GM18907 (cell line): Measurements from ENCODE around the gene SEC16B.
"Not testable (repeated sequence)": the region's sequence is repeated elsewhere in the genome, so short reads cannot be mapped to it uniquely, and the experiment has no call there.

ENCODE experiments used
- ATAC-seq: cut with Tn5 transposase; IDR thresholded peaks from one replicate; pipeline ENCODE4 v1.9.1; 2021; ENCODE audit warnings: mild to moderate bottlenecking, moderate library complexity; ENCODE audit not compliant: unreplicated experiment

SEC16B gene, protein sequence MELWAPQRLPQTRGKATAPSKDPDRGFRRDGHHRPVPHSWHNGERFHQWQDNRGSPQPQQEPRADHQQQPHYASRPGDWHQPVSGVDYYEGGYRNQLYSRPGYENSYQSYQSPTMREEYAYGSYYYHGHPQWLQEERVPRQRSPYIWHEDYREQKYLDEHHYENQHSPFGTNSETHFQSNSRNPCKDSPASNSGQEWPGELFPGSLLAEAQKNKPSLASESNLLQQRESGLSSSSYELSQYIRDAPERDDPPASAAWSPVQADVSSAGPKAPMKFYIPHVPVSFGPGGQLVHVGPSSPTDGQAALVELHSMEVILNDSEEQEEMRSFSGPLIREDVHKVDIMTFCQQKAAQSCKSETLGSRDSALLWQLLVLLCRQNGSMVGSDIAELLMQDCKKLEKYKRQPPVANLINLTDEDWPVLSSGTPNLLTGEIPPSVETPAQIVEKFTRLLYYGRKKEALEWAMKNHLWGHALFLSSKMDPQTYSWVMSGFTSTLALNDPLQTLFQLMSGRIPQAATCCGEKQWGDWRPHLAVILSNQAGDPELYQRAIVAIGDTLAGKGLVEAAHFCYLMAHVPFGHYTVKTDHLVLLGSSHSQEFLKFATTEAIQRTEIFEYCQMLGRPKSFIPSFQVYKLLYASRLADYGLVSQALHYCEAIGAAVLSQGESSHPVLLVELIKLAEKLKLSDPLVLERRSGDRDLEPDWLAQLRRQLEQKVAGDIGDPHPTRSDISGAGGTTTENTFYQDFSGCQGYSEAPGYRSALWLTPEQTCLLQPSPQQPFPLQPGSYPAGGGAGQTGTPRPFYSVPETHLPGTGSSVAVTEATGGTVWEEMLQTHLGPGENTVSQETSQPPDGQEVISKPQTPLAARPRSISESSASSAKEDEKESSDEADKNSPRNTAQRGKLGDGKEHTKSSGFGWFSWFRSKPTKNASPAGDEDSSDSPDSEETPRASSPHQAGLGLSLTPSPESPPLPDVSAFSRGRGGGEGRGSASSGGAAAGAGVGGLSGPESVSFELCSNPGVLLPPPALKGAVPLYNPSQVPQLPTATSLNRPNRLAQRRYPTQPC

DNA sequence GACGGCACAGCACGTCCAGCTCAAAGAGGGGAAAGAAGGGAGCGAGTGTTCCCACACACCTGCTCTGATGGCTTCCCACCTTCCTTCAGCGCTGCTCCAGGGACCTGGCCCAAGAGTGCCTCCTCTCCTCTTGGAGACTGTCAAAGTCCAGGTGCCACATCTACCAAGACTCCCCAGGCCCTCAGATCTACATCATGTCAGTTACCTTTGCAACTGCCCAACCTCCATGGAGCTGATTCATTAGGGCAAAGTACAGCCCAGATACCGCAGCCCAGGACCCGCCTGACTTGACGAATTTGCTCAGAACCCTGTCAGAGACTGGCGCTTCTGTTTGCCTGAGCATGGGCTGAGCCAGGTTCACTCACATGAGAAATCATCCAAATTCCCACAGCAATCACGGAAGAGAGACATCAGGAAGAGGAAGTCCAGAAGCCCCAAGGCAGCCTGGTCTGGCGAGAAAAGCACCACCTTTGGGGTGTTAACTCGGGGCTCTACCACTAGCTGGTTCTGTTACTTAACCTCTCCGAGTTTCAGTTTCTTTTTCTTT is at the start of gene SEC16B:
SEC16B (minus strand) TSS at position 234 of the 547 bp plus-strand sequence. CDS start 2,077 bp downstream, outside the sequence.
- ATAC-seq = no peak

DNA sequence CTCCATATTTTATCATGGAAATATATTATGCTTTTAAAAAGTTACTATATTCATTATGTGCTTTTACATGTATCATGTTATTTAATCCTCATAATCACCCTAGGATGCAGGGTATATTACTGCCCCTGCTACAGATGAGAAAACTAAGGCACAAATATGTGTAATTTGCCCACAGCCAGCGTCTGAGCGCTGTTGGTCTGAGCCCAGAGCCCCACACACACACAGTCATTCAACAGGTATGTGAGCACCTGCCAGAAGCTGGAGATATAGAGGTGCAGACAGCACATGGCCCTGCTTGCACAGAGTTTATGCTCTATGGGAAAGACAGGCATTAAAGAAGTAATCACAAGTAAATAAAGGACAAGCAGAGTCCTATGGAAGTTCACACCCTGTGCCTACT is 49.8 kb upstream of the SEC16B start:
- ATAC-seq = no peak

DNA sequence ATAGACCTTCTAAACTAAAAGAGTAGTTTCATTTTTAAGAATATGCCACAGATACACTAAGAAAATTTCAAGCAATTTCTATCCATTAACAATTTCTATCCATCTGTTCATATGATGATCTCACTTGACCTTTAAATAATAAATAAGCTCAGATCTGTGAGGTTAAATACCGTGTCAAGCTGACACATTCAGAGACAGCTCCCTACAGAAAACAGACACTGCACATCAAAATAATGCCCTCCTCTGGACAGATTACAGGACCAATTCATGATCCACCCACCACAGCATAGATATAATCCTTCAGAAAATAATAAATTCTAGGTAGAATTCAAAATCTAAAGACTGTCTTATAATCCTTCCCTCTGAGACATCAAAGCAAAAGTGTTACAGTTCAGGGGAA is 49.4 kb upstream of the SEC16B start:
- no peak for ATAC-seq

DNA sequence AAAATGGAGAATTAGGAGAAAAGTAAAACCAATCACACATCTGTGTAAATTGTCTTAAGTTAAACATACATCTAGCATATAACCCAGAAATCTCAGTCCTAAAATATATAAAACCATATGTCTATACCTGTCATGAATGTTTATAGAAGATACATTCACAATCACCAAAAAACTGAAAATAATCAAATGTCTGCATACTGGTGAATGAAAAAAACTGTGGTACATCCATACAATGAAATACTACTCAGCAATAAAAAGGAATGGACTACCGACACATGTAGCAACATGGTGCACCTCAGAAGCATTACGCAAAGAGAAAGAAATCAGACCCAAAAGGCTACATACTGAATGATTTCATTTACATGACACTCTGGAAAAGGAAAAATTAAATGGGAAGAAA is 47.7 kb upstream of the SEC16B start:
- no peak for ATAC-seq

DNA sequence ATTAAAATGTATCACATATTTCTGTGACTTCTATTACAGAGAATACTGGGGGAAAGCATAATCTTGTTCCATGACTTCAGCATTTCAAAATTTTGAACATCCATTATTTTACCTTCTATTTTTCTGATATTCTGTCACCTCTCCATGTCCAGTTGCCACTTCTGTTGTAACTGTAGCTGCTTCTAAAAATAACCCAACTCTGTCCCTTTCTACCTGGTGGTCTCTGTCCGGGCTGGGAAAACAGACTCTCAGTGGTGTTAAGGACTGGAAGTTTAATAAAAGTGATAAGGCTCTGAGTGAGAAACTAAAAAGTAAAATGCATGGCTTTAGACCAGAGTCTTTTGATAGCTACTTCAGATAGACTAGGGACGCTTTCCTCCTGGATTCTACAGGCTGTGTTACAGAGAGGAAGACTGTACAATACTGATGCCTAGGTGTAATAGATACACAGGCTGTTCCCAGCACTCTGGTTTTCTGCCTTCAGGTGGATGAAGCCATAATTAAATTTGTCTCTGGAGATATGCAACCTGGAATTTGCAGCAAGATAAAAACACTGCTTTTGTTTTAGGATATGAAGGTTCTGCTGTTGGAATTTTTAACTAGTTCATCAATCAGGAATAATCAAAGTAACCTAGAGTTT is 42.1 kb upstream of the SEC16B start:
- ATAC-seq = no peak

DNA sequence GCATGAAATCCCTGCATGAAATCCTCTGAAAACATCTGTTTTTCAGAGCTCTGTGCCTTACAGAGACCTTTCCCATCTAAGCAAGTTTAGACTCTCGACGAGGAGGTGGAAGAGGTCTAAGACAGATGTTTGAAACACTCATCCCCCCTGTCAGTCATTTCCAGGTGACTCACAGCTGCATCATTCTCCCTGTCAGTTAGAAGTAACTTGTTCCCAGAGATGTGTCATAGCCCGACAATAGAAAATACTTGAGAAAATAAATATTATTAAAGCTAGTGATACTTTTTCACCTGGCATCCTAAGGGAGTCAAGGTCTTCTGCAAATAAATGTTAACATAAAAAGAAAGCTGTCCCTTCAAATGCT is 41.6 kb upstream of the SEC16B start:
- no peak for ATAC-seq

DNA sequence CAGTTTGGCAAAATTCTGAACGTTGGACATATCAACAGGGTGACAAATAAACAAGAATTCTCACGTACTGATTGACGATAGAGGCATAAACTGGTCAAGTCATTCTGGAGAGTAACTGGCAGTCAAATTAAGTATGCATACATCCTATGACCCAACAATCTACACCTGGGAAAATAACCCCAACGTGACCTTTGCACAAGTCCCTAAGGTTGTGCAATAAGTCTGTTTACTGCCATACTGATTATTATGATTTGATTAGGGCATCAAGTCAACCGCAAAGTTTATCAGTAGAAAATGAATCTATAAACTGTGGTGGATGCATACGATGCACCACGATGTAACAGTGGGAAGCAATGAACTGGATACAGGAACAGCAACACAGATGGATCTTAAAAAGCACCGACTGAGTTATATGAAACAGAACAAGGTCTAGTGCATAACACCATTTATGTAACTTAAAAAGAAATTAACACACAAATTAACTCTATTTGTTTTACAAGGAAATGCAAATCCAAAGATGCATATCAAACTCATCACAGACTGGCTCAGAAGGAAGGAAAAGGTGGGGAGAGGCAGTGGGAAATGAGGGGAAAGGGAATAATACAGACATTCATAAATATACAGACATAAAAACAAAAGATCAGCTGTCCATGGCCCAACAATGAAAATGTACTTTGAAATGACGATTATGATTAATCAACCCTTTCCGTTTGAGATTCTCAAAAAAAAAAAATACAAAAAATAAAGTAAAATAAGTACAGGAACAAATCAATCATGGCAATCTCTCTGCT is 41.0 kb upstream of the SEC16B start:
- no peak for ATAC-seq

DNA sequence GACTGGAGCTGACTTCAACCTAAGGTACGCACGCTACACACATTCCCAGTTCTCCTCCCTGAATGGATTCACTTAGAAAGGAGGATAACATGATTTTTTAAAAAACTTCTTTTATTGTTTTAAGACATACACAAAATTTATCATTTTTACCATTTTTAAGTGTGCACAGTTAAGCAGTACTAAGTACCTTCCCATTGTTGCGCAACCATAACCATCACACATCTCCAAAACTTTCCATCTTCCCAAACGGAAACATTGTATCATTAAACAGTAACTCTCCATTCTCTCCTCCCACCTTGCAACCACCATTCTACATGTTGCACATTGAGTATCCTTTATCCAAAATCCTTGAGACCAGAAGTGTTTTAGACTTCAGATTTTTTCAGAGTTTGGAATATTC is 36.2 kb upstream of the SEC16B start:
- ATAC-seq = no peak

DNA sequence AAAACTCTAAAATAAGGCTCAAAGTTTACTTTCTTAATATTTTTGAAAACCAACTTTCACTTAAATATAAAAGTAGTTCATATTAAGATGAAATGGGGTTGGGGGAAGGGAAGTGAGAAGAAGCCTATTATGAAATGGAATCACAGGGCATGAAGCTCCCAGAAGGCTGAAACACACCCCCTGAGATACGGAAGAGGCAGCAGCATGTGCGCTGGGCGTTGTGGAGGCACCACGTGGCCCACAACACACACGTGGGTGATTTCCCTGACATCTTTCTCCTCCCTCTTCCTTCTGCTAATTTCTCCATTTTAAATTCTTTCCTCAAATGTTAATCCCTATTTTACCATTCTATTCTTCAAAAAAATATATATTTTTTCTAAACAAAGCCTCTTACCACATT is 35.6 kb upstream of the SEC16B start:
- no peak for ATAC-seq

DNA sequence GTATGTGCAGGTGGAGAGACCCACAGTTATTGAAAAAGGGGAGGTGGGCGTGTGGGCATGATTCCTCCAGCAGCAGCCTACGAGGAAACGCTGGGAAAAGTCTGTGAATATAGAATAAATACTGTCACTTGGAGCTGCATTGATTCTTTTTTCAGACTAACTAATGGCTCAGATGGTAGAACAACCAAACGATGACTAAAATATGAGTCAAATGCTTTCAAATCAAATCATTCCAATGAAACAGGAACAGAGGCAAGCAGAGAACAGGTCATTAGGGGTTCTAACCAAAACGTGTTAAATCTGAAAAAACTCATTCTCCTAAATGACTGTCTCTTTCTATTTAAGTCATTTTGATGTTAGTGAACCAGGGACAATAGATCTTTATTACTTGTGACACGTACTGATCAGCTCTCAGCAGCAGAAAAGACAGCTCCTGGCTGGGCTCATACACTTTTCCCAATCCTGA is 35.1 kb upstream of the SEC16B start:
- peak; percentile 82 for ATAC-seq

DNA sequence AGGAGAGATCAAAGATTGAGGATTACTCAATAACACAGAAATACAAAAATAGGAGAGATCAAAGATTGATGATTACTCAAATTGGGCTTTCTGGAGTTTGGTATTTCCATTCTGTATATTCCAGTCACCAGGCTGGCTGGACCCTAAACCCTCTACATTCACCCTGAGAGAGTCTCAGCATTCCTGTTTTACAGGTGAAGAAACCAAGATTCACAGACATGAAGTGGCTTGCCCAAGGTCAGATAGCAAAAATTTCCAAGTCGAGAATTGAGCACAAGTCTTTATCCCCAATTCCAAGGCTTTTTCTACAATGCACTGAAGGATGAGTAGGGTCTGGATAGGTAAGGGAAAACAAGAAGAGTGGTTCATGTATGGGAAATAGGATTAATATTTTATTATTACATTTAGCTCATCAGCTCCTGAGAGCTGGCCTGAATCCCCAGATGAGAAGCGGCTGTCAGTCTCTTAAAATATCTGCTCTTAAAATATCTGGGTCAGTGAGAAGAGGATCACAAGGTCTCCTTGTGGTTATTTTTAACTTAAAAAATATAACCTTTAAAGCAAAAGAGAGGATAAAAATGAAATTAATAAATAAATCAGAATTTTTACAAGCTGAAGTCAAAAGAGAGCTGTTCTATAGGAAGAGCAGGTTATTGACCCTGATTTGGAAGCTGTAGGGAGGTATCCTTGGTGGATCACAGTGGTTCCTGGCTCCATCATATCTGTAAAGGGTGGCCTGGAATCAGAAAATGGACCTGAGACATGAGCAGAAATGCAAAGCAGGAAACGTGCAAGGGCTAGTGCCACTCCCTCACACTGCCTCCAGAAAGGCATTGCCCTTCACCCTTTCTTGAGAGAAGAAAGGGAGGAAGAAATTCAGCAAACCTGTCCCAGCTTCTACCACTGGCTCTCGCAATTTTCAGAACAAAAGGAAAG is 29.1 kb upstream of the SEC16B start:
- no peak for ATAC-seq

DNA sequence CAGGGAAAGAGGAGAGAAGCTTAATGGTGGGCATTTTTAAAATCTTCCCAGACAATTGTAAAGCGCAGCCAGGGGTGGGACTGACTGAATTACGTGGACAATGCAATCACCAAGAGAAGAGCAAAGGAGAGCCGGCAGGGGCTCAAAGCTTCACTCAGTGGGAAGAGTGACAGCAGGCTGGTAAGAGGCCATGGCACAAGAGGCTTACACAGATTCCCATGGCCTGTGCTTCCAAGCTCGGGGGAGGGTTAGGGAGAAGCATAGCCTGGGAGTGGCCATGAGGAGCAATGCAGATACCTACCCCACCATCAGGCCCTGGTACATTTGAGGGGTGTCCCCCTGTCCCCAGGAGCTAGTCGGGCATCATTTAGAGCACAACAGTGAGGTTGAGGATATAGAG is 27.1 kb upstream of the SEC16B start:
- no peak for ATAC-seq

DNA sequence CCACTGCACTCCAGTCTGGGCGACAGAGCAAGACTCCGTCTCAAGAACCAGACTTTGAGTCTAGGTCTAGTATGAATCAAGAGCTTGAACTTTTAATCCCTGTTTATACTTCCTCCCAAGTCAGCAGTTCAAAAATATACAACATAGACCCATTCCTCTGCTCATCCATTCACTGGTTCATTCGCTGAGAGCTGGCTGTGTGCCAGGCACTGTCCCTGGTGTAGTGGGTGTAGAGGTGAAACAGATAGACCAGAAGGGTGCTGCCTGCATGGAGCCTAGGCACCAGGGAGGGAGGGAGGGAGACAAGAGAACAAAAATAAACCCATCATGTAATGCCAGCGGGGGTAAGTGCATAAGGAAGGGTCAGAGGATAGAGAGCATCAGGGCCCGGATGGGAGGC is 25.5 kb upstream of the SEC16B start:
- ATAC-seq = no peak

DNA sequence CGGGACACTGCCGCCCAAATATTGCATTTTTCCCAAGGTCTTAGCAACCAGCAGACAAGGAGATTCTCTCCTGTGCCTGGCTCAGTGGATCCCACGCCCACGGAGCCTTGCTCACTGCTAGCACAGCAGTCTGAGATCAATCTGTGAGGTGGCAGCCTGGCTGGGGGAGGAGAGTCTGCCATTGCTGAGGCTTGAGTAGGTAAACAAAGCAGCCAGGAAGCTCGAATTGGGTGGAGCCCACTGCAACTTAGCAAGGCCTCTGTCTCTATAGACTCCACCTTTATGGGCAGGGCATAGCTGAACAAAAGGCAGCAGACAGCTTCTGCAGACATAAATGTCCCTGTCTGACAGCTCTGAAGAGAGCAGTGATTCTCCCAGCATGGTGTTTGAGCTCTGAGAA is 16.4 kb upstream of the SEC16B start:
- not testable (repeated sequence) for ATAC-seq

DNA sequence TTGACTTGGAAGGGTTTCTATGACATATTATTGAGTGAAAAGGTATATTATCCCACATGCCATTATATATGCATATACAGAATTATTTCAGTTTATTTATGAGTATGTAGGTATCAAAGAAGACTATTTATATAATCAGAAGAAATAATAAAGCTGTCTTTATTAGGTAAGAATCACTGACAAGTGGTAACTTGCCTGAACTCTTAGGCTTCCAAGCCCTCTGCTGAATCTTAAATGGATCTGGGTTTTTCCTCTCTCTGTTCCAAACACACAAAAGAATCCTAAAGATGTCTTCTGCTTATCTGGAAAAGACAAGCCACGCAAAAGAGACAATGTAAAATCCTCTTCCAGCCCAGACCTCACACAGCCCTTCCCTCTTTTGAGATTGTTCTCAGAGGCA is 14.9 kb upstream of the SEC16B start:
- no peak for ATAC-seq

DNA sequence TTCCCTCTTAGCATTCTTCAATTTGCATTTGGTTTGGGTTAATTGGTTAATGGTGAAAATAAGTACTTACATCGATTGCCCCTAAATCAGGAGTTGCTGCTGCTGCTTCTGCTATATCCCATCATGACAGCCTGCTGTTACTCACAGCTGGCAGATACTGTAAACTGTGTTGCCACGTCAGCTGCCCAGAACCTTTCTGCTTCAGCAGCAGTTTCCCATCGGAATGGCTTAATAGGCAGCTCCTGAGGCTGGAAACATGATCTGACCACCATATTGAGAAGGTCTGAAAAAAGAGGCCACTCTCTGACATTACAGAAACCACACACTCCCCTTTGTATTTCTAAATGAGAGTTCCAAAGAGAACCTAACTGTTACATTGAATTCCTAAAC is 14.3 kb upstream of the SEC16B start:
- ATAC-seq = no peak

DNA sequence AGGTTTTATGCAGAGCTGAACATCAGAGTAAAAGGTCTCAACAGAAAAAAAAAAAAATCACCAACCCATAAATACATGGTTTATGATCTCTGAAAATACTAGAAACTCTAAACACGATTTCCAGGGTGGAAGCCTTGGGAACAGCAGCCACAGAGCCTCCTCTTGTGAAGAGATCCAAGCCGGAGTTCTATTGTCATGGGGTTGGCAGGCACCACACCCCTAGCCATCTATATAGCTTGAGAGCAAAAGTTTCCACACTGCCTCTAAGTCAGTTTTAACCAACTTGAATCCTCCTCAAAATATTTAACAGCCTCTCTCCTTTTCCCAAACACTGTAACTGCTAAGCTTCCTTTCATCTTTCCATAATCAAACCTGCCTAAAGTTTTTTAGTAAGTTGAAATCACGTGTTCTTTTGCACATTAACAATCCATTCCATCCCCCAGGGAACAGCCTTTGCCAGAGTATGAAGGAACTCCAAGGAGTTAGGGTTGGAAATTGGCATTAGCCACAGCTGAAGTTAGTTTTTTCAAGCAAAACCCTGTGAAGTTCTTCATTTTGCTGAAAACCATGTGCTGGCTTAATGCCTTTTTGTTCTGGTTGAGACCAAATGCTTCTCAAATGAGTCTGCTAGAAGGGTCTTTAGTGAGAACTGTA is 13.8 kb upstream of the SEC16B start:
- ATAC-seq = no peak

DNA sequence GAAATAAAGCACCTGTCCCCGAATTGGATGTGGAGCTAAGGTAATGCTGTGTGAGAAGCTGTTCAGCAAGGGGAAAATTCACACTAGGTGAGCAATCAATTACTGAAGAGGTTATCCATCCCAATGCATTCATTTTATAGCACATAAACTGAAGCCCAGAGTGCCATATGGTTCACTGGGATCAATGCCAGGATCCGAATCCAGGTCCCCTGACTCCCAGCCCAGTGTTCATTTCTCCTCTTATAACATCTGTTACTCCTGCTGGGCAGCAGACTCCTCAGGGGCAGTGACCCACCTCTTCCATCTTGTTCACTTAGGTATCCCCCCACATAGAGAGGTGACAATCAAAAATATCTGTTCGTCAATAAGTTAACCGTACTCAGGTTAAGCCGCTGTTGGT is 13.2 kb upstream of the SEC16B start:
- no peak for ATAC-seq

DNA sequence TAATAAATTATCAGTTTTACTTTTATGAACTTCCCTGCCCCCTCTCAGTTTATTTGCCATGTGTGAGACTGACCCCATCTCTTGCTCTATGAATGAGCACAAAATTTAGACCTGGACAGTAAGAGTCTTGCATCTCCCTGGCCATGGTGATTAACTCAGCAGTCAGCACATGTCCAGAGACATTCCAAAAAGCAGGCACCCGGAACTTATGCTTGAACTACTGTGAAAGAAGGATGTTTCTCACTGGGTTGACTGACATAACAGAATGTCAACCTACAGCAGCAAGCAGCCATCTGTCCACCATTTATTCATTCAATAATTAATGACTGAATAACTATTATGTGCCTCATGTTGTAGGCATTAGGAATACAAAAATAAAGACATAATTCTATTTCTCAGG is 11.3 kb upstream of the SEC16B start:
- ATAC-seq = no peak
